H9 (cell line): ENCODE data around the gene SSTR3. TPM values are rescaled to one million over a fixed set of nuclear protein-coding genes. Genes with fewer than 3 reads are reported as not detected.

Experiments used
- DNase-seq: peaks from one replicate; pipeline ENCODE4 v3.0.0-alpha.2; 2017
- H2AFZ ChIP-seq: one replicate; pipeline ENCODE4 v1.6.1; 2013; ENCODE audit warnings: mild to moderate bottlenecking, low read length, control low read depth, moderate library complexity
- H2AK5ac ChIP-seq: 2 replicates; pipeline ENCODE4 v1.6.1; 2013; ENCODE audit warnings: low read length, control low read depth, mixed read lengths; ENCODE audit not compliant: insufficient read length
- H2BK120ac ChIP-seq: one replicate; pipeline ENCODE4 v1.6.1; 2013; ENCODE audit warnings: low read depth, mild to moderate bottlenecking, low read length, control low read depth, inconsistent platforms; ENCODE audit not compliant: poor library complexity, severe bottlenecking
- H2BK12ac ChIP-seq: 2 replicates; pipeline ENCODE4 v1.6.1; 2013; ENCODE audit warnings: low read length, control low read depth, mixed read lengths, low read depth; ENCODE audit not compliant: insufficient read length
- H2BK15ac ChIP-seq: 2 replicates; pipeline ENCODE4 v1.6.1; 2013; ENCODE audit warnings: low read depth, low read length, control low read depth
- H2BK20ac ChIP-seq: one replicate; pipeline ENCODE4 v1.6.1; 2013; ENCODE audit warnings: low read depth, mild to moderate bottlenecking, low read length, control low read depth, inconsistent platforms; ENCODE audit not compliant: poor library complexity, severe bottlenecking
- H2BK5ac ChIP-seq: 2 replicates; pipeline ENCODE4 v1.6.1; 2013; ENCODE audit warnings: low read length, control low read depth, mixed read lengths; ENCODE audit not compliant: insufficient read length
- H3K14ac ChIP-seq: 2 replicates; pipeline ENCODE4 v1.6.1; 2013; ENCODE audit warnings: low read length, control low read depth; ENCODE audit not compliant: insufficient read depth
- H3K18ac ChIP-seq: 2 replicates; pipeline ENCODE4 v1.6.1; 2013; ENCODE audit warnings: low read depth, mild to moderate bottlenecking, mixed read lengths, low read length, control low read depth; ENCODE audit not compliant: insufficient read length
- H3K23ac ChIP-seq: 2 replicates; pipeline ENCODE4 v1.6.1; 2013; ENCODE audit warnings: low read length, control low read depth, mixed read lengths, low read depth; ENCODE audit not compliant: insufficient read length
- H3K23me2 ChIP-seq: 2 replicates; pipeline ENCODE4 v1.6.1; 2013; ENCODE audit warnings: low read depth, mild to moderate bottlenecking, mixed read lengths, low read length, control low read depth; ENCODE audit not compliant: insufficient read length, poor library complexity, severe bottlenecking
- H3K27ac ChIP-seq: 2 replicates; pipeline ENCODE4 v1.5.1; 2013; ENCODE audit warnings: low read length, control low read depth, mixed read lengths, low read depth; ENCODE audit not compliant: insufficient read length
- H3K27me3 ChIP-seq: 2 replicates; pipeline ENCODE4 v1.6.1; 2013; ENCODE audit warnings: low read length, control low read depth, inconsistent platforms; ENCODE audit not compliant: insufficient read depth
- H3K4ac ChIP-seq: 2 replicates; pipeline ENCODE4 v1.6.1; 2013; ENCODE audit warnings: low read depth, mild to moderate bottlenecking, control low read depth, inconsistent platforms, low read length, moderate library complexity
- H3K4me1 ChIP-seq: 2 replicates; pipeline ENCODE4 v1.6.1; 2013; ENCODE audit warnings: low read length, control low read depth, inconsistent platforms; ENCODE audit not compliant: insufficient read depth
- H3K4me2 ChIP-seq: 2 replicates; pipeline ENCODE4 v1.6.1; 2013; ENCODE audit warnings: low read length, control low read depth, mixed read lengths; ENCODE audit not compliant: insufficient read length, insufficient read depth
- H3K56ac ChIP-seq: 2 replicates; pipeline ENCODE4 v1.6.1; 2013; ENCODE audit warnings: low read depth, mild to moderate bottlenecking, mixed read lengths, low read length, control low read depth; ENCODE audit not compliant: insufficient read length
- H3K79me1 ChIP-seq: 2 replicates; pipeline ENCODE4 v1.6.1; 2013; ENCODE audit warnings: low read depth, mild to moderate bottlenecking, moderate library complexity, low read length, control low read depth, inconsistent platforms; ENCODE audit not compliant: insufficient read depth, poor library complexity, severe bottlenecking
- H3K79me2 ChIP-seq: 2 replicates; pipeline ENCODE4 v1.6.1; 2013; ENCODE audit warnings: low read length, control low read depth, inconsistent platforms; ENCODE audit not compliant: insufficient read depth
- H3K9ac ChIP-seq: 2 replicates; pipeline ENCODE4 v1.6.1; 2013; ENCODE audit warnings: low read length, control low read depth, mixed read lengths; ENCODE audit not compliant: insufficient read length; ENCODE audit errors: extremely low read depth
- H3K9me3 ChIP-seq: one replicate; pipeline ENCODE4 v1.6.1; 2013; ENCODE audit warnings: low read depth, low read length, inconsistent platforms; ENCODE audit not compliant: control insufficient read depth
- H3T11ph ChIP-seq: one replicate; pipeline ENCODE4 v1.6.1; 2013; ENCODE audit warnings: mild to moderate bottlenecking, low read length, control low read depth, inconsistent platforms
- H4K20me1 ChIP-seq: one replicate; pipeline ENCODE4 v1.6.1; 2013; ENCODE audit not compliant: control insufficient read depth, insufficient read length, insufficient read depth
- H4K5ac ChIP-seq: 2 replicates; pipeline ENCODE4 v1.6.1; 2013; ENCODE audit warnings: low read depth, mild to moderate bottlenecking, mixed read lengths, low read length, control low read depth; ENCODE audit not compliant: insufficient read length
- H4K8ac ChIP-seq: replicated peaks from 2 replicates; pipeline ENCODE4 v1.6.1; 2013; ENCODE audit warnings: low read length, control low read depth, mixed read lengths, low read depth; ENCODE audit not compliant: insufficient read length
- H4K91ac ChIP-seq: 2 replicates; pipeline ENCODE4 v1.6.1; 2013; ENCODE audit warnings: low read depth, mild to moderate bottlenecking, moderate library complexity, mixed read lengths, low read length, control low read depth; ENCODE audit not compliant: insufficient read length
- H3K27ac Mint-ChIP-seq, 3 experiments: 2 replicates in 2 of 3; 3 replicates in 1 of 3; pipeline ENCODE4 v1.8.0; 2020 to 2021; ENCODE audit warnings: mixed read lengths in 3 of 3, mild to moderate bottlenecking in 1 of 3, moderate library complexity in 1 of 3
- H3K27me3 Mint-ChIP-seq: 2 replicates; pipeline ENCODE4 v1.8.0; 2021; ENCODE audit warnings: low read depth, mild to moderate bottlenecking, moderate library complexity, mixed read lengths
- H3K36me3 Mint-ChIP-seq, 3 experiments: 2 replicates in 2 of 3; 3 replicates in 1 of 3; pipeline ENCODE4 v1.8.0; 2020 to 2021; ENCODE audit warnings: low read depth in 3 of 3, mixed read lengths in 3 of 3; ENCODE audit not compliant: insufficient read depth in 1 of 3
- H3K4me1 Mint-ChIP-seq, 2 experiments: 2 replicates each; pipeline ENCODE4 v1.8.0; 2020; ENCODE audit warnings: mixed read lengths in 2 of 2
- H3K4me3 Mint-ChIP-seq, 2 experiments: 2 replicates in 1 of 2; 3 replicates in 1 of 2; pipeline ENCODE4 v1.8.0; 2020 to 2021; ENCODE audit warnings: mild to moderate bottlenecking in 2 of 2, mixed read lengths in 2 of 2, moderate library complexity in 1 of 2
- H3K9me3 Mint-ChIP-seq, 2 experiments: 2 replicates in 1 of 2; 3 replicates in 1 of 2; pipeline ENCODE4 v1.8.0; 2020; ENCODE audit warnings: mild to moderate bottlenecking in 2 of 2, mixed read lengths in 2 of 2, moderate library complexity in 1 of 2
- WGBS: extraction: QIAGEN DNeasy Blood & Tissue Kit; methylation state at CpG from one replicate; pipeline ENCODE4 v1.1.7; 2013; ENCODE audit warnings: missing lambda C conversion rate, low lambda C conversion rate, mixed read lengths; ENCODE audit not compliant: insufficient read length; ENCODE audit errors: extremely low coverage; 5-methylcytosine and 5-hydroxymethylcytosine counted together
- total RNA-seq: library from RNA; stranded (reverse); gene quantifications from 2 replicates; pipeline ENCODE4 v1.2.1, GENCODE V29; 2021
- TF ChIP-seq, protein P1 (sequence below): fragments of 200-600 bp; sonication (generic); conservative IDR thresholded peaks from 3 replicates; pipeline ENCODE4 v1.8.0; 2021; ENCODE audit warnings: antibody characterized with exemption, mild to moderate bottlenecking

The SSTR3 gene
- total RNA-seq, 1 experiment from 2014 or later, result 0.68 TPM

DNA sequence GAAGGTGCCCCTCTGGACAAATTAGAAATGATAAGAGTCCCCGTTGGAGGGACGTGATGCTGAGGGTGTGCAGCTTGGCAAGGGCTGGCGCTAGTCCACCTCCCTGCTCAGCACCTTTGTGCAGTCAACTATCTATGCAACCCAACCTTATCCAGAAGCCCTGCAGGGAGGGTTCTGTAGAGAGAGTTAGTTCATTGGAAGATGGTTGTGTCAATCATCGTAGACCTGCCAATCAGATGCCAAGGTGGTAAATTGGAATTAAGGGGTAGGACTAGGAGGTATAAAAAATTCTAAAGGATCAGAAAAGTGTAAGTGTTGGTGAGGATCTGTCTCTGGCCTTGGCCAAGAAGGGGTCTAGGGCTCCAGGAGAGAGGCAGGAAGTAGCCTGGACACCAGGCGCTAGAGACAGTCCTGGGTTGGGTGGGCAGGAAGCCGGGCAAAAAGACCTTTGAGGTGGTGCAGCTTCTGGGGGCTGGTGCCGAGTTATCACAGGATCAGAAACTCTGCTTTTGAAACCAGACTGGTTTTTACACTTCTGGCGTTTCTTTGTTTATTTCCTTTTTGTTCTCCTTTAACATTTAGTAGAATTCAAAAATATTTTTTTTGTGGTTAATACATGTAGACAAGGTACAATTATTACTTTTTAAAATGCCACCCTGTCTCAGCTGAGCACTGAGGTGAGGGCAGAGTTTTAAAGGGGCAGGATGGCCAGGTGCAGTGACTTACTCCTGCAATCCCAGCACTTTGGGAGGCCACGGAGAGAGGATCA, 25.9 kb downstream of the SSTR3 start:
- peak overlapping the region; percentile 22 to 38; a peak in 4 of 5 replicates for H3K4me3 Mint-ChIP-seq

More for the DNA sequence above, 25.9 kb downstream of the SSTR3 start:
- H2AFZ ChIP-seq, result no peak overlapping the region
- peaks cover 0 to 6% of the 10 kb centered on the region in 2 experiments; a peak in 3 of 5 replicates for H3K9me3 Mint-ChIP-seq
- no peaks in the 10 kb centered on the region for H4K20me1 ChIP-seq
- H3K4me1 ChIP-seq, result peaks cover 5% of the 10 kb centered on the region
- H3K4ac ChIP-seq, result no peak overlapping the region
- H3K36me3 Mint-ChIP-seq, result peaks cover 7 to 12% (median 8%) of the 10 kb centered on the region in 3 experiments; a peak in 4 of 7 replicates
- peaks cover 9% of the 10 kb centered on the region for H3K23me2 ChIP-seq
- no peak overlapping the region for H2BK12ac ChIP-seq
- no peak overlapping the region for H3K56ac ChIP-seq
- no peaks in the 10 kb centered on the region for H3K9me3 ChIP-seq
- peak; percentile 66 for DNase-seq
- peak overlapping the region in 2 of 3 experiments; percentile 2 to 72; a peak in 3 of 7 replicates for H3K27ac Mint-ChIP-seq
- no CpG with 5 or more reads among the region's 9 CpGs for WGBS
- H3K4me1 Mint-ChIP-seq, result peaks cover 29 to 46% of the 10 kb centered on the region in 2 experiments
- H3K14ac ChIP-seq, result no peak overlapping the region
- H2BK5ac ChIP-seq, result no peak overlapping the region
- no peak overlapping the region for H3T11ph ChIP-seq
- H4K8ac ChIP-seq, result no peak overlapping the region
- no peak overlapping the region for H3K9ac ChIP-seq
- no peak overlapping the region for H3K23ac ChIP-seq
- H4K5ac ChIP-seq, result no peak overlapping the region
- no peak overlapping the region for H4K91ac ChIP-seq
- H3K79me2 ChIP-seq, result no peaks in the 10 kb centered on the region
- H3K18ac ChIP-seq, result no peak overlapping the region
- no peak overlapping the region for H2BK15ac ChIP-seq
- H3K27me3 ChIP-seq, result no peaks in the 10 kb centered on the region
- no peak overlapping the region for H2BK120ac ChIP-seq
- no peaks in the 10 kb centered on the region; the same call in 1 of the 2 replicates for H3K27me3 Mint-ChIP-seq
- H3K4me2 ChIP-seq, result no peak overlapping the region
- no peaks in the 10 kb centered on the region for H3K79me1 ChIP-seq
- H3K27ac ChIP-seq, result no peak overlapping the region
- H2BK20ac ChIP-seq, result no peak overlapping the region
- no peak overlapping the region for H2AK5ac ChIP-seq
- TF ChIP-seq, protein P1, sequence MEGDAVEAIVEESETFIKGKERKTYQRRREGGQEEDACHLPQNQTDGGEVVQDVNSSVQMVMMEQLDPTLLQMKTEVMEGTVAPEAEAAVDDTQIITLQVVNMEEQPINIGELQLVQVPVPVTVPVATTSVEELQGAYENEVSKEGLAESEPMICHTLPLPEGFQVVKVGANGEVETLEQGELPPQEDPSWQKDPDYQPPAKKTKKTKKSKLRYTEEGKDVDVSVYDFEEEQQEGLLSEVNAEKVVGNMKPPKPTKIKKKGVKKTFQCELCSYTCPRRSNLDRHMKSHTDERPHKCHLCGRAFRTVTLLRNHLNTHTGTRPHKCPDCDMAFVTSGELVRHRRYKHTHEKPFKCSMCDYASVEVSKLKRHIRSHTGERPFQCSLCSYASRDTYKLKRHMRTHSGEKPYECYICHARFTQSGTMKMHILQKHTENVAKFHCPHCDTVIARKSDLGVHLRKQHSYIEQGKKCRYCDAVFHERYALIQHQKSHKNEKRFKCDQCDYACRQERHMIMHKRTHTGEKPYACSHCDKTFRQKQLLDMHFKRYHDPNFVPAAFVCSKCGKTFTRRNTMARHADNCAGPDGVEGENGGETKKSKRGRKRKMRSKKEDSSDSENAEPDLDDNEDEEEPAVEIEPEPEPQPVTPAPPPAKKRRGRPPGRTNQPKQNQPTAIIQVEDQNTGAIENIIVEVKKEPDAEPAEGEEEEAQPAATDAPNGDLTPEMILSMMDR, result no peak
